Testis (tissue), 3 donors: Measurements from ENCODE around the gene PPP1R17. TPM values are rescaled to one million over a fixed set of nuclear protein-coding genes. Genes with fewer than 3 reads are reported as not detected.

Experiments used
- DNase-seq: peaks from one replicate; pipeline ENCODE4 v3.0.0-alpha.2; 2019
- H3K27ac ChIP-seq, 2 donors: fragments of 200-600 bp; sonication (generic); one replicate each; pipeline ENCODE4 v1.5.1; 2019
- H3K27me3 ChIP-seq: fragments of 200-600 bp; sonication (generic); one replicate; pipeline ENCODE4 v1.5.1; 2019
- H3K36me3 ChIP-seq: fragments of 200-600 bp; sonication (generic); one replicate; pipeline ENCODE4 v1.5.1; 2017; ENCODE audit warnings: low read depth; ENCODE audit errors: missing control alignments
- H3K4me1 ChIP-seq: fragments of 200-600 bp; sonication (generic); one replicate; pipeline ENCODE4 v1.5.1; 2019
- H3K4me3 ChIP-seq, 2 donors: fragments of 200-600 bp; sonication (generic); one replicate each; pipeline ENCODE4 v1.5.1; 2017 to 2019
- H3K9me3 ChIP-seq: fragments of 200-600 bp; sonication (generic); one replicate; pipeline ENCODE4 v1.5.1; 2017
- CTCF ChIP-seq, 3 experiments: fragments of 450-650 bp in 2 of 3; fragments of 200-600 bp in 1 of 3; sonication (generic) in 1 of 3; IDR thresholded peaks; one replicate each; pipeline ENCODE4 v1.5.1; 2016 to 2019; ENCODE audit warnings: antibody characterized with exemption in 3 of 3, mild to moderate bottlenecking in 2 of 3, moderate library complexity in 1 of 3
- POLR2A ChIP-seq: fragments of 450-650 bp; IDR thresholded peaks from one replicate; pipeline ENCODE4 v1.6.1; 2017; ENCODE audit warnings: antibody characterized with exemption, mild to moderate bottlenecking, moderate library complexity
- WGBS, 2 donors: methylation state at CpG; one replicate each; pipeline ENCODE4 v1.1.5; 2018; 5-methylcytosine and 5-hydroxymethylcytosine counted together
- intact Hi-C: fragments of 100-400 bp; cut with DNase I; formaldehyde crosslinking; loops from one replicate; pipeline ENCODE4 v1.15.1; 2023; ENCODE audit warnings: low total_unique reads
- polyA plus RNA-seq: library from polyadenylated mRNA; stranded (reverse); fragments of 350-450 nt; fragmentation: Illumina TruSeq; extraction: RNeasy Lipid Tissue Mini Kit (QIAGEN cat#74804); gene quantifications from one replicate; pipeline ENCODE4 v1.2.3, GENCODE V29; 2014; ENCODE audit warnings: low read depth, low replicate concordance; ENCODE audit not compliant: insufficient read depth
- total RNA-seq, 2 donors: library from RNA; depleted of rRNA; stranded (reverse); fragments of >200 nt; gene quantifications; one replicate each; pipeline ENCODE4 v1.2.3, GENCODE V29; 2016

The PPP1R17 gene
- total and polyA plus RNA-seq, 3 donors from 2014 or later, result 1.7 to 4.1 (median 2.4) TPM

DNA sequence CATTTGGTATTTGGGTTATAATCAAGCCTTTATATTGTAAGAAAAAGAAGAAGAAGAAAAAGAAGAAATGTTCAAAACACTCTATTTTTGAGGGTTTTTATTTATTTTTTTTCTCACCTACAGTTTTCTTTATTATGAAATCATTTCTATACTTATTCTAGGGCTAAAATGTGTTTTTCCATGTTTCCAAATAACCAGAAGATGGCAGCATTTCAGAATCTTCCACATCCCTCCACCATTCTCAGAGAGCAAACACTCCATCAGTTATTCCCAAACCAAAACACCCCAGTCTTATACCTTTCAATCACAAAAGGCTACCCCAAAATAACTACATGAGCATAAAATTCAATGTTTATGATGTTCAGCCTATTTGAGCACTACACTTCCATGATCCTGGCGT is 38.7 kb upstream of the PPP1R17 start:
- H3K27ac ChIP-seq, result no peak overlapping the region
- H3K4me3 ChIP-seq, result no peak overlapping the region
- no peaks in the 10 kb centered on the region for H3K4me1 ChIP-seq
- intact Hi-C loops, result no loop called here
- H3K9me3 ChIP-seq, result no peaks in the 10 kb centered on the region
- no peak for TF ChIP-seq CTCF (IDR thresholded peaks at IDR 0.05)
- no peak for TF ChIP-seq POLR2A
- no peak for DNase-seq
- H3K27me3 ChIP-seq, result no peaks in the 10 kb centered on the region
- no peaks in the 10 kb centered on the region for H3K36me3 ChIP-seq
- 93 to 94% methylated on average over 1 of the region's 1 CpG for WGBS, 2 donors

DNA sequence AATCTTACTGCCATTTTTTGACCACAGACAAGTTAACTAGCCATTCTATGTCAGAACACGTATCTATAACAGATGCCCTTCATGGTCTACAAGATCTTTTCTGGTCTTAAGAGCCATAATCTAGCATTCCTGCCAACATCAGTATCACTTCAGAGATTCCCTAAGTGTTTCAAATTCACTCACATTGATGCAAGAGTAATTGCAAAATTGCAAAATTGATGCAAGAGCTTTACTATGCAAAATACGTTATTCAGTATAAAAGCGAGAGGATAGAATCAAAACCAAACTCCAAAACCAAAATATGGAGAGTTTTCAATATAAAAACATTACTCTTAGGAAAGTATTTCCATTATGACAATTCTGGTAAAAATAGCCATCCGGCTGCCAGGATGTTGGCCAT is 38.1 kb upstream of the PPP1R17 start:
- no peaks in the 10 kb centered on the region for H3K27me3 ChIP-seq
- WGBS, 2 donors, result 88 to 91% methylated on average over 4 of the region's 4 CpGs
- intact Hi-C loops, result no loop called here
- H3K36me3 ChIP-seq, result no peaks in the 10 kb centered on the region
- no peaks in the 10 kb centered on the region for H3K9me3 ChIP-seq
- no peak overlapping the region for H3K27ac ChIP-seq
- DNase-seq, result no peak
- TF ChIP-seq POLR2A, result no peak
- no peak for TF ChIP-seq CTCF (IDR thresholded peaks at IDR 0.05)
- no peaks in the 10 kb centered on the region for H3K4me1 ChIP-seq
- no peak overlapping the region for H3K4me3 ChIP-seq

DNA sequence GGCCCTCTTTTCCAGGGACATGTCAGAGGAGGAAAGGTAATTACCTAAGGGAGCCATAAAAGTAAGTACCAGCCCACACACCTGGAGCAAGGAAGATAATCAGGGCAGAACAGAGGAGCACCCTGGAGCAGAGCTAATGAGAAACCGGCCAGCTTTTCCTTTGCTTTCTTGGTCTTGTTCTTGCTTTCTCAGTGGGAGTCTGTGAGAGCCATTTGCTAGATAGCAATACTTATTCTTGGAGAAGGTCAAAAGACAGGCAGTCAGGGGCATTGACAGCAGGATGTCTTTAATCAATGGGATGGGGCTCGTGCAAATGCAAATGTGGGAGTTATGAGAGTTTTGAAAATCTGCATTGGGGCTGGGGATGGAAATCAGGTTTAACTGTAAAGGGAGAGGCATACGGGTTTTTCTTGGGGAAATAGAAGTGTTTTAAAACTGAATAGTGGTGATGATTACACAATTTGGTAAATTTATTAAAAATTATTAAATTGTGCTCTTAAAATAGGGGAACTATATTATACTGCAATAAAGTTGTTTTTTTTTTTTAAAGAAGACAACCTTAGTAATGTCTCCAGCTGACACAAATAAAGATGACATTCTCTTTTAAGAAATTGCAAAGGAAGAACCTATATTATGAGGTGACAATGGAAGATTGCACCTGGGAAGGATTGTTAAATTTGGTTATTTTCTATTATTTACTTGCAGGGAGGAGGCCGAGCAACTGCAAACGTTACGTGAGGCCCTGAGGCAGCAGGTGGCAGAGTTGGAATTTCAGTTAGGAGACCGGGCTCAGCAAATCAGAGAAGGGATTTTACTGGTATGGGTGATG is 35.6 kb upstream of the PPP1R17 start:
- Histone ChIP-seq H3K36me3 (no peaks in the 10 kb centered on the region), H3K4me3 (no peak overlapping the region), H3K27me3 (no peaks in the 10 kb centered on the region), H3K27ac (no peak overlapping the region), H3K9me3 (no peaks in the 10 kb centered on the region), H3K4me1 (no peaks in the 10 kb centered on the region)
- TF ChIP-seq CTCF (IDR thresholded peaks at IDR 0.05) (no peak), POLR2A (no peak)
- 57 to 73% methylated on average over 7 of the region's 7 CpGs for WGBS, 2 donors
- no peak for DNase-seq
- intact Hi-C loops, result no loop called here

- no peak for DNase-seq
- Histone ChIP-seq H3K27me3 (no peaks in the 10 kb centered on the region), H3K4me1 (no peaks in the 10 kb centered on the region), H3K27ac (no peak overlapping the region), H3K36me3 (no peaks in the 10 kb centered on the region), H3K4me3 (no peak overlapping the region), H3K9me3 (no peaks in the 10 kb centered on the region)
- TF ChIP-seq POLR2A, result no peak
- TF ChIP-seq CTCF (IDR thresholded peaks at IDR 0.05), result no peak
- intact Hi-C loops, result no loop called here
These were observed 35.0 kb upstream of the PPP1R17 start for GRCh38 chr7:31652063-31652326.

GRCh38 chr7:31663072-31663471 is 23.9 kb upstream of the PPP1R17 start:
- H3K36me3 ChIP-seq, result no peaks in the 10 kb centered on the region
- no peak for TF ChIP-seq POLR2A
- TF ChIP-seq CTCF (IDR thresholded peaks at IDR 0.05), result peak in 1 of 3 experiments; percentile 1
- no peaks in the 10 kb centered on the region for H3K9me3 ChIP-seq
- no peaks in the 10 kb centered on the region for H3K27me3 ChIP-seq
- H3K27ac ChIP-seq, result no peak overlapping the region
- no peak overlapping the region for H3K4me3 ChIP-seq
- DNase-seq, result no peak
- WGBS, 2 donors, result 67 to 74% methylated on average over 5 of the region's 5 CpGs
- intact Hi-C loops, result no loop called here
- no peaks in the 10 kb centered on the region for H3K4me1 ChIP-seq
